Endothelial cell of umbilical vein (primary cell): Measurements from ENCODE around the gene SEMA5A. TPM values are rescaled to one million over a fixed set of nuclear protein-coding genes. Genes with fewer than 3 reads are reported as not detected.

Source experiments
- BruUV-seq: library from RNA; stranded (reverse); fragments of 400-500 nt; replicated peaks from 2 replicates; lab custom pipeline; 2021; lab: Mats Ljungman, UMichigan
- CTCF ChIA-PET: fragments of 300-600, 350-600 bp; sonication (Branson Sonifier 250); formaldehyde crosslinking; loops from one replicate; lab custom pipeline; 2021; ENCODE audit warnings: antibody characterized with exemption, inconsistent platforms; lab: Charles Lee
- POLR2A ChIA-PET: fragments of 300-600, 350-600 bp; sonication (Branson Sonifier 250); formaldehyde crosslinking; loops from one replicate; lab custom pipeline; 2021; ENCODE audit warnings: antibody characterized with exemption, inconsistent platforms; lab: Charles Lee
- DNase-seq: peaks from one replicate; pipeline ENCODE4 v3.0.0-alpha.2; 2011; ENCODE audit warnings: low read depth, low spot score
- FAIRE-seq: peaks from 2 replicates; lab custom pipeline; 2011; peaks lifted over from hg19 to GRCh38; lab: Jason Lieb, UNC
- H2AFZ ChIP-seq: 2 replicates; pipeline ENCODE4 v1.6.0; 2012; ENCODE audit warnings: low read depth, low read length, control low read depth, inconsistent platforms
- H3K27ac ChIP-seq: 2 replicates; pipeline ENCODE4 v1.5.1; 2011; ENCODE audit warnings: low read depth, mild to moderate bottlenecking, control low read depth, low read length, moderate library complexity; ENCODE audit not compliant: insufficient read depth
- H3K27me3 ChIP-seq, 2 experiments: 2 replicates each; pipeline versions ENCODE4 v1.6.0 to v1.6.1; 2011; ENCODE audit warnings: low read length in 2 of 2, mixed read lengths in 1 of 2; ENCODE audit not compliant: control insufficient read depth in 2 of 2, insufficient read depth in 2 of 2
- H3K36me3 ChIP-seq, 2 experiments: 2 replicates in 1 of 2; 3 replicates in 1 of 2; pipeline ENCODE4 v1.5.1; 2011; ENCODE audit warnings: low read length in 2 of 2, mild to moderate bottlenecking in 1 of 2, moderate library complexity in 1 of 2; ENCODE audit not compliant: control insufficient read depth in 2 of 2, insufficient read depth in 2 of 2; ENCODE audit errors: extremely low read depth in 1 of 2
- H3K4me1 ChIP-seq: 3 replicates; pipeline ENCODE4 v1.5.1; 2011; ENCODE audit warnings: mild to moderate bottlenecking, low read length; ENCODE audit not compliant: control insufficient read depth, insufficient read depth; ENCODE audit errors: extremely low read depth
- H3K4me2 ChIP-seq: 2 replicates; pipeline ENCODE4 v1.6.1; 2011; ENCODE audit warnings: low read length, control low read depth, mixed read lengths; ENCODE audit not compliant: insufficient read depth
- H3K4me3 ChIP-seq, 3 experiments: fragments of 200-600 bp in 1 of 3; sonication (generic), shearing (Covaris generic) in 1 of 3; replicated peaks in 1 of 3; 2 replicates each; pipeline ENCODE4 v1.5.1; 2011 to 2016; ENCODE audit warnings: control low read depth in 3 of 3, low read length in 3 of 3, mild to moderate bottlenecking in 2 of 3, inconsistent platforms in 1 of 3, low read depth in 1 of 3, moderate library complexity in 1 of 3; ENCODE audit not compliant: insufficient read depth in 1 of 3
- H3K79me2 ChIP-seq: 2 replicates; pipeline ENCODE4 v1.6.0; 2012; ENCODE audit warnings: low read length, inconsistent platforms; ENCODE audit not compliant: control insufficient read depth, insufficient read depth
- H3K9ac ChIP-seq: replicated peaks from 2 replicates; pipeline ENCODE3; 2011; ENCODE audit warnings: low read length, control low read depth; ENCODE audit not compliant: insufficient read depth; ENCODE audit errors: extremely low read depth
- H3K9me1 ChIP-seq: replicated peaks from 3 replicates; pipeline ENCODE4 v1.6.0; 2011; ENCODE audit warnings: mild to moderate bottlenecking, low read length; ENCODE audit not compliant: control insufficient read depth, insufficient read depth; ENCODE audit errors: extremely low read depth
- H3K9me3 ChIP-seq: replicated peaks from 2 replicates; pipeline ENCODE4 v1.5.1; 2012; ENCODE audit warnings: low read length, inconsistent platforms; ENCODE audit not compliant: control insufficient read depth, insufficient read depth
- H4K20me1 ChIP-seq: replicated peaks from 2 replicates; pipeline ENCODE3; 2011; ENCODE audit warnings: mild to moderate bottlenecking, low read length; ENCODE audit not compliant: control insufficient read depth, insufficient read depth; ENCODE audit errors: extremely low read depth
- CTCF ChIP-seq, 2 donors: IDR thresholded peaks; 1 replicate in 1 of 2; 2 replicates in 1 of 2; pipeline ENCODE4 v1.5.1; 2011; ENCODE audit warnings: low read length in 2 of 2, mild to moderate bottlenecking in 2 of 2, moderate library complexity in 2 of 2, control low read depth in 1 of 2, inconsistent platforms in 1 of 2, low read depth in 1 of 2; ENCODE audit not compliant: insufficient read depth in 1 of 2; ENCODE audit errors: extremely low read depth in 1 of 2
- EZH2 ChIP-seq: IDR thresholded peaks from 2 replicates; pipeline ENCODE4 v1.6.1; 2012; ENCODE audit warnings: borderline replicate concordance, low read depth, mild to moderate bottlenecking, moderate library complexity, low read length, inconsistent platforms; ENCODE audit not compliant: severe bottlenecking
- FOS ChIP-seq: IDR thresholded peaks from 2 replicates; pipeline ENCODE4 v1.6.1; 2011; ENCODE audit warnings: mild to moderate bottlenecking, low read length, moderate library complexity, borderline replicate concordance; ENCODE audit not compliant: insufficient read depth
- GATA2 ChIP-seq: IDR thresholded peaks from 2 replicates; pipeline ENCODE4 v1.7.0; 2011; ENCODE audit warnings: low read depth, mild to moderate bottlenecking, moderate library complexity, mixed read lengths, low read length; ENCODE audit not compliant: insufficient read length, insufficient read depth
- JUN ChIP-seq: IDR thresholded peaks from 2 replicates; pipeline ENCODE4 v1.6.1; 2011; ENCODE audit warnings: borderline replicate concordance, low read depth; ENCODE audit not compliant: insufficient read length, insufficient read depth
- MAX ChIP-seq: IDR thresholded peaks from 2 replicates; pipeline ENCODE4 v1.6.1; 2011; ENCODE audit not compliant: insufficient read depth, insufficient read length
- MYC ChIP-seq: IDR thresholded peaks from one replicate; pipeline ENCODE4 v1.6.1; 2011; ENCODE audit warnings: mild to moderate bottlenecking, low read depth, low read length
- POLR2A ChIP-seq: IDR thresholded peaks from 2 replicates; pipeline ENCODE4 v1.6.1; 2012; ENCODE audit warnings: low read depth, mild to moderate bottlenecking, control low read depth, low read length
- POLR2AphosphoS5 ChIP-seq: IDR thresholded peaks from 2 replicates; pipeline ENCODE4 v1.6.1; 2012; ENCODE audit warnings: low read depth, mild to moderate bottlenecking, control low read depth, low read length, moderate library complexity; ENCODE audit not compliant: insufficient read depth
- dilution Hi-C: fragments of 300-500 bp; cut with MboI; formaldehyde crosslinking; loops from one replicate; pipeline ENCODE4 v1.15.0; 2019; ENCODE audit warnings: low sequenced_read_pairs; ENCODE audit not compliant: extremely low pct_ligation_motif_present
- intact Hi-C: fragments of 100-400 bp; cut with micrococcal nuclease; formaldehyde crosslinking; loops from one replicate; pipeline ENCODE4 v1.10.0; 2022
- polyA plus RNA-seq, 4 experiments: library from polyadenylated mRNA; depleted of rRNA in 3 of 4; stranded (reverse) in 3 of 4; unstranded in 1 of 4; fragments of >200 nt; gene quantifications; 2 replicates each; pipeline versions ENCODE4 v1.2.1 to v1.2.3, GENCODE V29; 2011 to 2012; ENCODE audit warnings: missing spikeins in 1 of 4
- total RNA-seq: library from RNA; stranded (reverse); gene quantifications from 2 replicates; pipeline ENCODE4 v1.2.3, GENCODE V29; 2021

The SEMA5A gene
- total and polyA plus RNA-seq, 2 donors (not counting 3 experiments of a cell fraction or from before 2014, with no cell fraction given) = 0.04 to 0.06 TPM

GRCh38 chr5:9390113-9390512 is 155.8 kb downstream of the SEMA5A start:
- ChIA-PET POLR2A (no interaction called here), CTCF (no interaction called here)
- FAIRE-seq = no peak
- Histone ChIP-seq H4K20me1 (no peaks in the 10 kb centered on the region), H3K27me3 (no peaks in the 10 kb centered on the region), H3K79me2 (no peaks in the 10 kb centered on the region), H3K9ac (no peak overlapping the region), H3K27ac (no peak overlapping the region), H3K36me3 (no peaks in the 10 kb centered on the region), H3K9me1 (no peaks in the 10 kb centered on the region), H3K4me2 (no peak overlapping the region), H3K4me1 (no peaks in the 10 kb centered on the region), H3K9me3 (no peaks in the 10 kb centered on the region), H3K4me3 (no peak overlapping the region), H2AFZ (no peak overlapping the region)
- no peak for DNase-seq
- TF ChIP-seq EZH2 (no peak), JUN (no peak), POLR2A (no peak), GATA2 (no peak), CTCF (IDR thresholded peaks at IDR 0.05; ENCODE audit: extremely low read depth in 1 of 2, insufficient read depth in 1 of 2, low read depth in 1 of 2, low read length in 2 of 2) (no peak), MYC (no peak), FOS (no peak), POLR2AphosphoS5 (no peak), MAX (no peak)
- intact Hi-C loops = no loop called here
- no TSS peak for BruUV-seq
- dilution Hi-C loops = no loop called here
